T-helper 9 cell (primary cell): ENCODE data around the gene CRACR2B.

ENCODE experiments used
- DNase-seq: peaks from one replicate; pipeline ENCODE4 v3.0.0-alpha.2; 2020

CRACR2B gene

GRCh38 chr11:811446-812245 is 16.1 kb upstream of the CRACR2B start:
- no peak for DNase-seq

- no peak for DNase-seq
These were observed 15.3 kb upstream of the CRACR2B start for GRCh38 chr11:812390-812789.

GRCh38 chr11:813072-813455 is 14.7 kb upstream of the CRACR2B start:
- no peak for DNase-seq

GRCh38 chr11:813456-814096 is 14.1 kb upstream of the CRACR2B start:
- no peak for DNase-seq

- no peak for DNase-seq
These were observed 11.9 kb upstream of the CRACR2B start for GRCh38 chr11:815675-816432.

GRCh38 chr11:816433-816779 is 11.3 kb upstream of the CRACR2B start:
- no peak for DNase-seq

GRCh38 chr11:818396-819128 is 9.2 kb upstream of the CRACR2B start, which contains the start of gene PNPLA2:
Gene PNPLA2 (plus strand): TSS chr11:818914. CDS start chr11:819719, 805 bp downstream.
- DNase-seq, result no peak

- peak; percentile 92 for DNase-seq
These were observed 8.4 kb upstream of the CRACR2B start for GRCh38 chr11:819129-819931.

GRCh38 chr11:819943-820649 is 7.6 kb upstream of the CRACR2B start:
- peak; percentile 94 for DNase-seq

- no peak for DNase-seq
These were observed 6.8 kb upstream of the CRACR2B start for GRCh38 chr11:820655-821511.

- no peak for DNase-seq
These were observed 6.0 kb upstream of the CRACR2B start for GRCh38 chr11:821512-822371.

- DNase-seq, result no peak
These were observed 4.1 kb upstream of the CRACR2B start for GRCh38 chr11:823441-824291.

- DNase-seq, result no peak
These were observed 3.3 kb upstream of the CRACR2B start for GRCh38 chr11:824292-824880.

- no peak for DNase-seq
These were observed 2.8 kb upstream of the CRACR2B start for GRCh38 chr11:824942-825341.

GRCh38 chr11:825366-826226 is 2.1 kb upstream of the CRACR2B start:
- DNase-seq, result no peak

- DNase-seq, result no peak
These were observed 1.5 kb upstream of the CRACR2B start for GRCh38 chr11:826227-826621.

- no peak for DNase-seq
These were observed 928 bp upstream of the CRACR2B start for GRCh38 chr11:826836-827145.
